Activated effector memory CD4-positive, alpha-beta T cell treated with anti-CD3 and anti-CD28 coated beads, Interleukin-2, amount 50 U/mL, for 16 hours (primary cell): ENCODE results near the gene DUSP18.
"Not testable (repeated sequence)": the region's sequence is repeated elsewhere in the genome, so short reads cannot be mapped to it uniquely, and the experiment has no call there.

Experiments
- DNase-seq: peaks from one replicate; pipeline ENCODE4 v3.0.0-alpha.2; 2020

The DUSP18 gene

GRCh38 chr22:30667494-30668385, at the start of gene DUSP18:
Gene DUSP18 (minus strand): TSS chr22:30667875. CDS start chr22:30664003, 3,872 bp downstream.
- peak; percentile 98 for DNase-seq

DNA sequence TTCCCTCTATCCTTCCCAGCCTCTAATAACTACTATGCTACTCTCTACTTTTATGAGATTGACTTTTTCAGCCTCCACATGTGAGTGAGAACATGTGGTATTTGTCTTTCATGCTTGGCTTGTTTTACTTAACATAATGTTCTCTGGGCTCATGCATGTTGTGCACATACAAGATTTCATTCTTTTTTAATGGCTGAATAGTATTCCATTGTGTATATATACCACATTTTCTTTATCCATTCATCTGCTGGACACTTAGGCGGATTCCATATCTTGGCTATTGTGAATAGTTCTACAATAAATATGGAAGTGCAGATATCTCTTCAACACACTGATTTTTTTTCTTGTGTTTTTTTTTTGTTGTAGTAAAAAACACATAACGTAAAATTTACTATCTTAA, 46.4 kb upstream of the DUSP18 start:
- no peak for DNase-seq

GRCh38 chr22:30712094-30712493, 44.4 kb upstream of the DUSP18 start:
- peak; percentile 8 for DNase-seq

- DNase-seq, result peak; percentile 79
Observed at GRCh38 chr22:30709980-30710379, 42.3 kb upstream of the DUSP18 start.

GRCh38 chr22:30705710-30706651, 38.3 kb upstream of the DUSP18 start:
- peak; percentile 27 for DNase-seq

DNA sequence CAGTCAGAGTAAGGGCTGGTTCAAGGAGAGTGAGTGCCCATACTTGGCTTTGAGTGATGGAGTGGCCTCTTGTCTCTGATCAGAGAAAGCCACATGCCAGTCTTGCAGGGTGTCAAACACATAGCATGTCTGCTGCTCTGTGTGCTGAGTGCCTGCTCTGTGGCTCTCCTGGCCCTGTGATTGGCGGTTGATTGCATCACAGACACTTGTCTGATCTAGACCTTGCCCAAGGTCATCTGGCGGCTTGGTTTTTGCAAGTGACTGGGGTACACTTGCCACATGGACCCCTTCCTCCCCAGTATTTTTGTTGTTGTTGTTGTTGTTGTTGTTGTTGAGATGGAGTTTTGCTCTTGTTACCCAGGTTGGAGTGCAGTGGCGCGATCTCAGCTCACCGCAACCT, 37.3 kb upstream of the DUSP18 start:
- DNase-seq, result peak; percentile 22

DNA sequence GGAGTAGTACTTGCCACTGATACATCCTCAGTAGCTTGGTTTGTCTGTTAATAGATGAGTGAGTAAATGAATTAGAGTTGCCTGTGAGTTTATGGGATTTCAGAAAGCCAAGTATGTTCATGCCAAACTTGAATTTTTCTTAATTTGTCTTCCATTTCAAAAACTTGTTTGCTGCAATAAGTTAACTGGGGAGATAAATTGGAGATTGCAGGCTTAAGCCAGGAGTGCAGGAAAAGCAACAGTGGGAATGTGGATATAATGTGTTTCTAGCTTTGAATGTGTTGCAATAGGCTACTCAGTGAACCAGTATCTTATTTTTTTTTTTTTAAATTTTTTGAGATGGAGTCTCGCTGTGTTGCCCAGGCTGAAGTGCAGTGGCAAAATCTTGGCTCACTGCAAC, 35.2 kb upstream of the DUSP18 start:
- DNase-seq, result no peak

DNA sequence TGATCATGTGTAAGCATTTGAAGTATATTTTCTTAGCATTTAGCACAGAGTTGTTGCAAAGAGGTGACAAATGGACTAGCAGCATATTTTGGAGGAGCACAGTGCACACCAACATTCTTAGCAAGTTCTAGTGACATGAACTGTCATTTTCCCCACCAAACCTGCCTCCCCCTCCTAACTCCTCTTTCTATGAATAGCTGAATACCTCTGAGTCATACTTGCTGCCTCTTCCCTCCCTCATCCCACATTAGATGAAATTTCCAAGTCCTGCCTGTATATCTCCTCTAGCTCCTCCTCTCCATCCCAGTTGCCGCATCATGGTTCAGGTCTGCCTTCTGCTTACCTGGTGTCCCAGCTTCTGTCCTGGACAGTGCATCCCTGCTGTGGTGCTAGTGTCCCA, 34.2 kb upstream of the DUSP18 start:
- DNase-seq, result peak; percentile 27

- no peak for DNase-seq
Observed at GRCh38 chr22:30697975-30698374, 30.3 kb upstream of the DUSP18 start.

- no peak for DNase-seq
Observed at GRCh38 chr22:30695871-30696655, 28.4 kb upstream of the DUSP18 start.

- DNase-seq, result no peak
Observed at GRCh38 chr22:30695351-30695851, 27.7 kb upstream of the DUSP18 start.

- DNase-seq, result peak; percentile 75
Observed at GRCh38 chr22:30694640-30695350, 27.1 kb upstream of the DUSP18 start, which contains the start of gene OSBP2. Gene OSBP2 (plus strand): TSS chr22:30694874. CDS start chr22:30694910, 36 bp downstream.

DNA sequence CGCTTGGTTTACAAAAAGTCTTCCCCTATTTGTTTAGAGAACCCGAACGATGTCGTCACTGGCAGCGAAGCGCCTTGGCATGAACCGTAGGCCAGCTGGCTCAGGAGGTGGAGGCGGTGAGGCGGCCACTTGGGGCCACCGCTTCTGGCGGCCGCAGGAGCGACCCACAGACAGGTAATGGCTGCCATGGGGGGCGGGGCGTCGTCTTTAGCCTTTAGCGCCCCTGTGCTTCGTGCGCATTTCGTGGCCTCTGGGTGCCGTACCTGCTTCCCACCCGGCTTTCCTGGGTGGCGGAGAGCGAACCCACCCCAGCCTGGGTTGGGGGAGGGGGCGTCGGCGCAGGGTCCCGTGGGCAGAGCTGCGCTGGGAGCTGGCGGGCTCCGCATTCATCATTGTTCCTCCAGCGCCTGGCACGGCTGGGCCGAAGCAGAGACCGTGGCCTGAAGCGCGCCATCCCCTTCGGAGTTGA, 26.5 kb upstream of the DUSP18 start:
- peak; percentile 85 for DNase-seq

DNA sequence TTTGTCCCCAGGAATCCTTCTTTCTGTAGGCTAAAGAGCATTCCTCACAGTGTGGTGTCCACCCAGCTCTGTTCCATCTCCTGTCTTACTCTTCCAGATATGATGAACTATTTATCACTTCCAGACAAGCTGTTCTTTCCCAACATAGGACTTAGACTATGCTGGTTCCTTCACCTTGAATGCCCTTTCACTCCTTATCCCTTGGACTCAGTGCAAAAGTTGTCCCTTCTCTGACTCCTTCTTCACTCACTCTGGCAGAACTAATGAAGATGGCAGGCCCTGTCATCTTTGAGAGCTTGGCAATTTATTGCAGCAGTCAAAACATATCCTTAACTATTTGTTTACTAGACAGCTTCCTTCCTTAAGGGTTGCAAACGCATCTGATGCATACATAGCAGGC, 23.5 kb upstream of the DUSP18 start:
- no peak for DNase-seq

GRCh38 chr22:30689622-30690021, 21.9 kb upstream of the DUSP18 start:
- no peak for DNase-seq

DNA sequence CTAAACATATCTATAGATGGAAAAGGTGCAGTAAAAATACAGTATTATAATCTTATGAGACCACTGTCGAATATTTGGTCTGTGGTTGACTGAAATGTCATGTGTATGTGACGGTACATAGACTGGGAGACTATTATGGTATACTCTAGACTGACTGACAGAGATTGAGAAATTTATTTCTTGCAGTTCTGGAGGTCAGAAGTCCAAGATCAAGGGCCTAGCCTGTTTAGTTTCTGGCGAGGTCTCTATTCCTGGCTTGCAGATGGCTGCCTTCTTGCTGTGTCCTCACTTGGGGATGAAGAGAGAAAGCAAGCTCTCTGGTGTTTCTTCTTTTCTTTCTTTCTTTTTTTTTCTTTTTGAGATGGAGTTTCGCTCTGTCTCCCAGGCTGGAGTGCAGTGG, 19.7 kb upstream of the DUSP18 start:
- no peak for DNase-seq

DNA sequence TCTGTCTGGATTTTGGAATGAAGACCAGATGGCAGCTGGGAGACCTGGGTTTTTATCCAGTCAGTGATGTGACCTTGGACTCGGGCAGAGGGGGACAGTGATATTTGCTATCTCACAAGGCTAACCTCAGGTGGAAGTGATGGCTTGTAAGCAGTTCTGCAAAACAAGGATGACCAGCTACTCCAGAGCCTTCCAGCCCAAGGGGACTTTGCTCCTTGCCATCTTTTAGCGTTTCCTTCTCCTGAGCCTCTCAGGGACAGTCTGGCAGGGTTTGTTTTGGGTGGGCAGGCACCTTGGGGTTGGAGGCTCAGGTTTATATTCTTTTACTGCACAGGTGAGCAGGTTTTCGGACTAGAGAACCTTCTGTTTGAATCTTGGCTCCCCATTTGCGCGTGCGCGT, 17.5 kb upstream of the DUSP18 start:
- no peak for DNase-seq

GRCh38 chr22:30681831-30682230, 14.2 kb upstream of the DUSP18 start:
- DNase-seq, result no peak

- DNase-seq, result no peak
Observed at GRCh38 chr22:30680991-30681770, 13.5 kb upstream of the DUSP18 start.

GRCh38 chr22:30679895-30680690, 12.4 kb upstream of the DUSP18 start:
- DNase-seq, result not testable (repeated sequence)
